A673 (cell line): ENCODE measurements around the gene FASTK.

Experiments
- EZH2 ChIP-seq: fragments of 200-600 bp; sonication (generic); IDR thresholded peaks from 2 replicates; pipeline ENCODE4 v1.6.1; 2017; ENCODE audit warnings: borderline replicate concordance, low read depth, mild to moderate bottlenecking, mixed read lengths, antibody characterized with exemption, low read length; ENCODE audit not compliant: poor library complexity, severe bottlenecking
- TF ChIP-seq, protein P1 (sequence below): fragments of 300-800, 200-600 bp; sonication (generic); conservative IDR thresholded peaks from 2 replicates; pipeline ENCODE4 v1.5.1; 2017; ENCODE audit warnings: low read depth, mild to moderate bottlenecking, antibody characterized with exemption, low read length, moderate library complexity, mixed read lengths

- TF ChIP-seq, protein P1, sequence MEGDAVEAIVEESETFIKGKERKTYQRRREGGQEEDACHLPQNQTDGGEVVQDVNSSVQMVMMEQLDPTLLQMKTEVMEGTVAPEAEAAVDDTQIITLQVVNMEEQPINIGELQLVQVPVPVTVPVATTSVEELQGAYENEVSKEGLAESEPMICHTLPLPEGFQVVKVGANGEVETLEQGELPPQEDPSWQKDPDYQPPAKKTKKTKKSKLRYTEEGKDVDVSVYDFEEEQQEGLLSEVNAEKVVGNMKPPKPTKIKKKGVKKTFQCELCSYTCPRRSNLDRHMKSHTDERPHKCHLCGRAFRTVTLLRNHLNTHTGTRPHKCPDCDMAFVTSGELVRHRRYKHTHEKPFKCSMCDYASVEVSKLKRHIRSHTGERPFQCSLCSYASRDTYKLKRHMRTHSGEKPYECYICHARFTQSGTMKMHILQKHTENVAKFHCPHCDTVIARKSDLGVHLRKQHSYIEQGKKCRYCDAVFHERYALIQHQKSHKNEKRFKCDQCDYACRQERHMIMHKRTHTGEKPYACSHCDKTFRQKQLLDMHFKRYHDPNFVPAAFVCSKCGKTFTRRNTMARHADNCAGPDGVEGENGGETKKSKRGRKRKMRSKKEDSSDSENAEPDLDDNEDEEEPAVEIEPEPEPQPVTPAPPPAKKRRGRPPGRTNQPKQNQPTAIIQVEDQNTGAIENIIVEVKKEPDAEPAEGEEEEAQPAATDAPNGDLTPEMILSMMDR, result no peak
- TF ChIP-seq EZH2, result no peak
These were observed 31.6 kb downstream of the FASTK start for GRCh38 chr7:151048911-151049463.
